Measurements from ENCODE around the gene PRKRA. TPM values are rescaled to one million over a fixed set of nuclear protein-coding genes. Genes with fewer than 3 reads are reported as not detected.
A peak's percentile ranks its signal among the peaks of the same experiment; 100 is the strongest.

Gene PRKRA
- total and polyA plus RNA-seq, 9 of the 15 experiments (the other 6 are each of a cell fraction or from before 2014, with no cell fraction given), result 14.1 to 78.1 (median 52.3) TPM

DNA sequence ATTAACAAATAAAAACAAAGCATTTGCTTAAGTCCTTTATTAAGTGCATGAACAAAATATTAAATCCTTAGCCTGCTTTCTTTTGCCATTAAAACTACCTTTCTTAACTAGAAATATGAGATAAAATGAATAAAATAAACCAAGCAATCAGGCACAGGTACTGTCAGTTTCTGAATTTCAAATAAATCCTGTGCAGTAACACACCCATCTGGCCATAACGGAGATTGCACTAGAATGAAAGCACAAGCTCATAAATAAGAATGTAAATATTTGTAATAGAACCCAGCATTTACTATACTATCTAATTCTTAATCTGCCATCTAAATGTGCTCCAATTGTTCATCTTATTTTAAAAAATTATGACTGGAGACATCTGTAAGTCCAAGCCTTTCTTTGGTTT, 31.9 kb downstream of the PRKRA start:
- in situ Hi-C loops (cut with MboI) (loop anchor here (5.0 kb wide), 1 partner anchor 307 kb away; the partner anchor contains the start of gene RBM45), intact Hi-C loops (cut with micrococcal nuclease) (loop anchor here (5.0 kb wide), 1 partner anchor 437 kb away; no protein-coding TSS in a partner anchor)
- no peak overlapping the region for H3K4me3 ChIP-seq
- FAIRE-seq (no peak), ATAC-seq (no peak), DNase-seq (ENCODE audit: extremely low read depth in 1 of 4, low spot score in 3 of 4) (peak in 2 of 4 experiments; percentile 32 to 39)
- ChIA-PET POLR2A (interaction anchor here (0.6 to 1.9 kb wide), 5 partner anchors 10 to 743 kb away, joined by 3 to 10 read pairs (median 3); no protein-coding TSS in a partner anchor), CTCF (ENCODE audit: low intra/inter-chr PET ratio) (interaction anchor here (1.2 to 2.6 kb wide), 3 partner anchors 22 to 310 kb away, joined by 5 to 13 read pairs (median 6); no protein-coding TSS in a partner anchor)
- H3K79me2 ChIP-seq (ENCODE audit: control insufficient read depth, insufficient read depth, low read length), result no peaks in the 10 kb centered on the region
- H3K4me2 ChIP-seq (ENCODE audit: insufficient read depth, low read length), result no peak overlapping the region
- H3K9me3 ChIP-seq (replicated peaks; ENCODE audit: control insufficient read depth, insufficient read depth, low read depth, low read length), result no peaks in the 10 kb centered on the region
- no peaks in the 10 kb centered on the region for H4K20me1 ChIP-seq (replicated peaks; ENCODE audit: control insufficient read depth, insufficient read depth, low read length)
- H3K9me1 ChIP-seq (ENCODE audit: control insufficient read depth, insufficient read depth, low read length), result no peaks in the 10 kb centered on the region
- no TSS peak for BruUV-seq (replicated peaks)
- no peaks in the 10 kb centered on the region for H3K27me3 ChIP-seq (ENCODE audit: control insufficient read depth in 2 of 2, insufficient read depth in 2 of 2, low read length in 2 of 2)
- no peaks in the 10 kb centered on the region for H3K36me3 ChIP-seq (ENCODE audit: control insufficient read depth, insufficient read depth, low read length)
- no peak overlapping the region for H2AFZ ChIP-seq (ENCODE audit: low read depth, low read length)
- H3K27ac ChIP-seq (ENCODE audit: extremely low read depth, low read depth, low read length), result no peak overlapping the region
- peaks cover 2 to 5% of the 10 kb centered on the region in 2 experiments; a peak in 2 of 5 replicates for H3K4me1 ChIP-seq (replicated peaks in 1 of 2; ENCODE audit: control insufficient read depth in 2 of 2, insufficient read depth in 2 of 2, low read length in 2 of 2)
- WGBS (ENCODE audit: insufficient coverage, low coverage, missing lambda C conversion rate), result 50% methylated on average over 1 of the region's 1 CpG
- no peak overlapping the region for H3K9ac ChIP-seq (ENCODE audit: insufficient read depth in 1 of 2, low read depth in 2 of 2, low read length in 2 of 2)
- TF ChIP-seq RAD21 (CRISPR knock-in tag; conservative IDR thresholded peaks at IDR 0.05 in 1 of 2, IDR thresholded peaks at IDR 0.05 in 1 of 2) (peak; percentile 53 to 59), SMC3 (conservative IDR thresholded peaks at IDR 0.05; ENCODE audit: insufficient read depth, low read depth, low read length) (0 out of 2 replicates have a peak, but pooled peaks have one; percentile 16), CTBP1 (IDR thresholded peaks at IDR 0.05; ENCODE audit: borderline replicate concordance) (no peak), HNRNPUL1 (IDR thresholded peaks at IDR 0.05; ENCODE audit: low read length) (no peak)
- TF ChIP-seq, protein P1, sequence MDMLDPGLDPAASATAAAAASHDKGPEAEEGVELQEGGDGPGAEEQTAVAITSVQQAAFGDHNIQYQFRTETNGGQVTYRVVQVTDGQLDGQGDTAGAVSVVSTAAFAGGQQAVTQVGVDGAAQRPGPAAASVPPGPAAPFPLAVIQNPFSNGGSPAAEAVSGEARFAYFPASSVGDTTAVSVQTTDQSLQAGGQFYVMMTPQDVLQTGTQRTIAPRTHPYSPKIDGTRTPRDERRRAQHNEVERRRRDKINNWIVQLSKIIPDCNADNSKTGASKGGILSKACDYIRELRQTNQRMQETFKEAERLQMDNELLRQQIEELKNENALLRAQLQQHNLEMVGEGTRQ (CRISPR knock-in tag; IDR thresholded peaks at IDR 0.05), result no peak
- TF ChIP-seq, protein P2, sequence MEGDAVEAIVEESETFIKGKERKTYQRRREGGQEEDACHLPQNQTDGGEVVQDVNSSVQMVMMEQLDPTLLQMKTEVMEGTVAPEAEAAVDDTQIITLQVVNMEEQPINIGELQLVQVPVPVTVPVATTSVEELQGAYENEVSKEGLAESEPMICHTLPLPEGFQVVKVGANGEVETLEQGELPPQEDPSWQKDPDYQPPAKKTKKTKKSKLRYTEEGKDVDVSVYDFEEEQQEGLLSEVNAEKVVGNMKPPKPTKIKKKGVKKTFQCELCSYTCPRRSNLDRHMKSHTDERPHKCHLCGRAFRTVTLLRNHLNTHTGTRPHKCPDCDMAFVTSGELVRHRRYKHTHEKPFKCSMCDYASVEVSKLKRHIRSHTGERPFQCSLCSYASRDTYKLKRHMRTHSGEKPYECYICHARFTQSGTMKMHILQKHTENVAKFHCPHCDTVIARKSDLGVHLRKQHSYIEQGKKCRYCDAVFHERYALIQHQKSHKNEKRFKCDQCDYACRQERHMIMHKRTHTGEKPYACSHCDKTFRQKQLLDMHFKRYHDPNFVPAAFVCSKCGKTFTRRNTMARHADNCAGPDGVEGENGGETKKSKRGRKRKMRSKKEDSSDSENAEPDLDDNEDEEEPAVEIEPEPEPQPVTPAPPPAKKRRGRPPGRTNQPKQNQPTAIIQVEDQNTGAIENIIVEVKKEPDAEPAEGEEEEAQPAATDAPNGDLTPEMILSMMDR (IDR thresholded peaks at IDR 0.05 in 2 of 3, conservative IDR thresholded peaks at IDR 0.05 in 1 of 3; ENCODE audit: insufficient read depth in 2 of 3, low read depth in 1 of 3, low read length in 3 of 3), result peak; percentile 15 to 57 (median 45); a peak in 3 of 6 replicates
- TF ChIP-seq, protein P3, sequence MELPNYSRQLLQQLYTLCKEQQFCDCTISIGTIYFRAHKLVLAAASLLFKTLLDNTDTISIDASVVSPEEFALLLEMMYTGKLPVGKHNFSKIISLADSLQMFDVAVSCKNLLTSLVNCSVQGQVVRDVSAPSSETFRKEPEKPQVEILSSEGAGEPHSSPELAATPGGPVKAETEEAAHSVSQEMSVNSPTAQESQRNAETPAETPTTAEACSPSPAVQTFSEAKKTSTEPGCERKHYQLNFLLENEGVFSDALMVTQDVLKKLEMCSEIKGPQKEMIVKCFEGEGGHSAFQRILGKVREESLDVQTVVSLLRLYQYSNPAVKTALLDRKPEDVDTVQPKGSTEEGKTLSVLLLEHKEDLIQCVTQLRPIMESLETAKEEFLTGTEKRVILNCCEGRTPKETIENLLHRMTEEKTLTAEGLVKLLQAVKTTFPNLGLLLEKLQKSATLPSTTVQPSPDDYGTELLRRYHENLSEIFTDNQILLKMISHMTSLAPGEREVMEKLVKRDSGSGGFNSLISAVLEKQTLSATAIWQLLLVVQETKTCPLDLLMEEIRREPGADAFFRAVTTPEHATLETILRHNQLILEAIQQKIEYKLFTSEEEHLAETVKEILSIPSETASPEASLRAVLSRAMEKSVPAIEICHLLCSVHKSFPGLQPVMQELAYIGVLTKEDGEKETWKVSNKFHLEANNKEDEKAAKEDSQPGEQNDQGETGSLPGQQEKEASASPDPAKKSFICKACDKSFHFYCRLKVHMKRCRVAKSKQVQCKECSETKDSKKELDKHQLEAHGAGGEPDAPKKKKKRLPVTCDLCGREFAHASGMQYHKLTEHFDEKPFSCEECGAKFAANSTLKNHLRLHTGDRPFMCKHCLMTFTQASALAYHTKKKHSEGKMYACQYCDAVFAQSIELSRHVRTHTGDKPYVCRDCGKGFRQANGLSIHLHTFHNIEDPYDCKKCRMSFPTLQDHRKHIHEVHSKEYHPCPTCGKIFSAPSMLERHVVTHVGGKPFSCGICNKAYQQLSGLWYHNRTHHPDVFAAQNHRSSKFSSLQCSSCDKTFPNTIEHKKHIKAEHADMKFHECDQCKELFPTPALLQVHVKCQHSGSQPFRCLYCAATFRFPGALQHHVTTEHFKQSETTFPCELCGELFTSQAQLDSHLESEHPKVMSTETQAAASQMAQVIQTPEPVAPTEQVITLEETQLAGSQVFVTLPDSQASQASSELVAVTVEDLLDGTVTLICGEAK (IDR thresholded peaks at IDR 0.05), result no peak
- TF ChIP-seq, protein P3 (CRISPR knock-in tag; IDR thresholded peaks at IDR 0.05), result no peak

Measured in K562 (cell line).